GM19372 (cell line): ENCODE data around the gene TTYH3.

Source experiments
- ATAC-seq: cut with Tn5 transposase; IDR thresholded peaks from one replicate; pipeline ENCODE4 v1.9.1; 2021; ENCODE audit warnings: mild to moderate bottlenecking, low read depth, moderate library complexity; ENCODE audit not compliant: unreplicated experiment

Gene TTYH3

DNA sequence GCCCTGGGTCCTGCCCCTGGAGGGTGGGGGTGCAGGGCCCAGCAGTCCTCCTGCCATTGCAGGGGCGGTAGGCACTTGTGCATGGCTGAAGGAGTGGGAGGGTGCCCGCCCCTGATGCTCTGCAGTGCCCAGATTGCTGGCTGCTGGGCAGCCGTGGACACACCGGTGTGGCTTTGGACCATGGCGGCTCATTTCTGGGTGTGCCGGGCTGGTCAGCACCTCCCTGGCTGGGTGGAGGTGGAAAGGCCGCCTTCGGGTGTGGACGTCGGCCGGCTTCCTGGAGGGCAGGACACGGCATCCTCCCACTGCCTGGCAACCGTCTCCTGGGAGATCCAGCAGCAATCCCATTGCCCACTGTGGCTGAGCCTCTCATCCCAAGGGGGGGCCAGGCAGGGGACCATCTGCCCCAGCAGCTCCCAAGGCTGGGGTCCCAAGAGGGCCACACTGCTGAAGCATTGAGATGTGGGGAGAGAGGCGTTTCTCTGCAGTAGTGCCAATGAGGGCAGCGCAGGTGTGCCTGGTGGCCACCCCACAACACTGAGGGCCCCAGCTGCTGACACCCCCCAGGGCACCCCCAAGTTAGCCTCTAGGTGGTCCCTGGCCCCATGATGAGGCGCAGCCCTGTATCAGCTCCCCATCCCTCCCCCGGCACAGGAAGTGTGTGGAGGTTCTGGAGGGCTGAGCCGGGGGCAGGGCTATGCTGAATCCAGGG, 12.9 kb downstream of the TTYH3 start:
- no peak for ATAC-seq

DNA sequence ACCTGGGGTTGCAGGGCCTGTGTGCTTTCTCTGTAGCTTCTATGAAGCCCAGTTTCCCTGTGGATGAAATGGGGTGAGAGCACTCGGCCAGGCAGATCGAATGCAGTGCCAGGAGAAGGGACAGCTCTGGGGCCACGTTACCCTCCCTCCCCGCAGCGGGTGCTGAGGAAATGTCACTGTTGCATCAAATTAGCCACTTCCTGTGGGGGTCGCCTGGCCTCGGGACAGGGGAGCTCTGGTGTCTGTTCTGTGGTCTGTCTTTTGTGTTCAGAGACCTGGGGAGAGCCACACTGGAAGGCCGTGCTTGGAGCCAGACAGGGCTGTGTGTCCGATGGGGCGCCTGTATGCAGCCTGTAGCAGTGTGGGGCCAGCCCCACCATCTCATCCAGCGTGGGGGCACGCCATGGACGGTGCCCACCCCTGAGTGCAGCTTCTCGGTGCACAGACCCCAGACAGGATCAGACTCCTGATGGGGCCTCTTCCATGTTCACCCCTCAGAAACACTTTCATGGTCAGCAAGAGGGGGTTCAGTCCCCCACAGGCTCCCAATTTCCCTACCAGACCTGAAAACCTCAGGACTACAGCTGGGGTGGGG, 13.6 kb downstream of the TTYH3 start:
- no peak for ATAC-seq

DNA sequence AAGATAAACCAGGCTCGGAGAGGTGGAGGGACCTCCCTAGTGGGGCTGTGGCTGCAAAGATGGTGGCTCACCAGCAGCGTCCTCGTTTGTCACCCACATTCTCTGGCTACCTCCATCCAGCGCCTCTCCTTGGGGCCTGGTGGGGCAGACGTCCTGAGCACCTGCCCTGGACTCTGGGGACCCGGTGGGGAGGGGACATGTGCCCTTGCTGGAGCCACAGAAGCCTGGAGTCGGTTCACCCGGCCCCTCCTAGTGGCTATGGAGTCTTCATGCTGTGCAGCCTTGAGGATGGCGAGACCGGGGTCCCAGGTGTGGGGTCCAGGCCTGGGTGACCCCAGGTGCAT, 14.5 kb downstream of the TTYH3 start:
- ATAC-seq, result no peak

DNA sequence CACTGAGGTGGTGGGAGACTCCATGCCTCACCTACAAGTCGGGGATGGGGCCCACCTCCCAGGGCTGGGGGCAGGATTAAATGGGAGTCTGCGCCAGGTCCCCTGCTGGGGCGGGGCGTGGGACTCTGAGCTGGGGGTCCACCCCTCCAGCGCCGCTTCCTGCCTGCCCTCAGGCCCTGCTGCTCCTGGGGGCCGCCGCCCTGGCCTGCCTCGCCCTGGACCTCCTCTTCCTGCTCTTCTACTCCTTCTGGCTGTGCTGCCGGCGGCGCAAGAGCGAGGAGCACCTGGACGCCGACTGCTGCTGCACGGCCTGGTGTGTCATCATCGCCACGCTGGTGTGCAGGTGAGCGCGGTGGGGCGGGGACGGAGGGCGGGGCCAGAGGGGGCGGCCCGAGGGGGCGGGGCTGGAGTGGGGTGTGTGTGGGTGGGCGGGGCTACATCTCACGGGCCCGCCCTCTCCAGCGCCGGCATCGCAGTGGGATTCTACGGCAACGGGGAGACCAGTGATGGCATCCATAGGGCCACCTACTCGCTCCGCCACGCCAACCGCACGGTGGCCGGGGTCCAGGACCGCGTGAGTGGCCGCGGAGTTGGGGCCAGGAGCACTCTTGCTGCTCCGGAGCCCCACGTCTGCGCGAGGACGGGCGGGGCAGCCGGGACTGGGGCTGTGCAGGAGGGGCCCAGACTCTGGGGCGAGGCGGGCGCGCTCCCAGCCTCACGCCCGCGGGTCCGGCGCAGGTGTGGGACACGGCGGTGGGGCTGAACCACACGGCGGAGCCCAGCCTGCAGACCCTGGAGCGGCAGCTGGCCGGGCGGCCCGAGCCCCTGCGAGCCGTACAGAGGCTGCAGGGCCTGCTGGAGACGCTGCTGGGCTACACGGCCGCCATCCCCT, 15.1 kb downstream of the TTYH3 start:
- no peak for ATAC-seq

DNA sequence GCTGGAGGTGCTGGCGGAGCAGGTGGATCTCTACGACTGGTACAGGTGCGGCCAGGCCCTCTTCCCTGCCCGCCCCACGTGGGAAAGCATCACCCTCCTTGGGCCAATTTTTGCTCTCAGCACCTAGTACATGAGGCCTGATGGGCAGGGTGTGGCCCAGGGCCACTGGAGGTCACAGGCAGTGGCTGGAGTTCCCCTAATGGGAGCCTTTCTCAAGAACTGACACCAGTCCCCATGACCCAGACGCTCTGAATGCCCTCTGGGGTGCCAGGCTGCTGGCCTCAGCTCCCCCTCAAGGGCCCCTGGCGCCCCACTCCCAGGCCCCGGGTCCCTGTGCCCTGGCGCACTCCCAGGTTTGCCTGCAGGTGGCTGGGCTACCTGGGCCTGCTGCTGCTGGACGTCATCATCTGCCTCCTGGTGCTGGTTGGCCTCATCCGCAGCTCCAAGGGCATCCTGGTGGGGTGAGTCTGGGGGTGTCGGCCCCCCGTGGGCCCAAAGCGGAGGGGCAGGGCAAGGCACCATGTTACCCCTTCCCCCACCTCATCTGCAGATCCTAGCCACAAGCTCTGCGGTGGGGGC, 15.9 kb downstream of the TTYH3 start:
- no peak for ATAC-seq

DNA sequence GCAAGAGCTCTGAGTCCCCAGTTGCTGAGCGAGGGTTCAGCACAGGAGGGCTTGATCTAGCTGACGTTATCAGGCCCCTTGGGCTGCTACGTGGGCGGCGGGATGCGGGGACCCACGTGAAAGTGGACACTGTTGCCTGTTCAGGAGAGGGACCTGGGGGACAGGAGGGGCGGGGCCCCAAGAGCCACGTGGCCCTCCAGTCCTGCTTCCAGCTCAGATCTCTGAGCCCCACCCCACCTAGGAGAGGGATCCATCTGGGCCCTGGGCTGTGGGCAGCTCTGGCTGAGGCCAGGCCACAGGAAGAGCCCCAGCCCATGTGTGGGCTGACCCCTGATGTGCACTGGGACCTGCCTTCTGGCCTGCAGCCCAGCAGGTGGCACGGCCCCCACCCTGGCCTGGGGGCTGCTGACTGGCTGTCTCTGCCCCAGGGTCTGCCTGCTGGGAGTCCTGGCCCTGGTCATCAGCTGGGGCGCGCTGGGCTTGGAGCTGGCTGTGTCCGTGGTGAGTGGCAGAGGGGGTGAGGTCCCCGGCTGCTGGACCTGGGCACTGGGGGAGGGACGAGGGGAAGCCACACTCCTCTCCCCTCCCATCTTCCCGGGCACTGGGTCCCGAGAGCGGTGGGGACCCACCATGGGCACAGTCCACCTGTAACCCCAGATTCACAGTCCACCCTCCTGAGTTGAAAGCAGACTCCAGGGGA, 17.5 kb downstream of the TTYH3 start:
- ATAC-seq, result no peak

DNA sequence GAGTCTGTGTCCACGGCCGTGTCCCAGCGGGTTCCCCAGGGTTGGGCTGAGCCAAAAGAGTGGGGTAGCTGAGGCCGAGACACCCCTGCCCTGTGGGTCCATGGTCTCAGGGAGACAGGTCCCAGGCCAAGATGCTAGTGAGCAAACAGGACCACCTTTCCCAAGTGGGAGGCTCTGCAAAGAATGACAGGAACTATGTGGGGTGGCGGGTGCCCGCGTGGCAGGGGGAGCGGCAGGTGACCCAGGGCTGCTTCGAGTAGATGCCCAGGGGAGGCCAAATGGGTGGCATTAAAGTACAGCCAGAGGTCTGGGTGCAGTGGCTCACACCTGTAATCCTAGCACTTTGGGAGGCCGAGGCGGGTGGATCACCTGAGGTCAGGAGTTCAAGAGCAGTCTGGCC, 18.2 kb downstream of the TTYH3 start:
- ATAC-seq, result no peak

DNA sequence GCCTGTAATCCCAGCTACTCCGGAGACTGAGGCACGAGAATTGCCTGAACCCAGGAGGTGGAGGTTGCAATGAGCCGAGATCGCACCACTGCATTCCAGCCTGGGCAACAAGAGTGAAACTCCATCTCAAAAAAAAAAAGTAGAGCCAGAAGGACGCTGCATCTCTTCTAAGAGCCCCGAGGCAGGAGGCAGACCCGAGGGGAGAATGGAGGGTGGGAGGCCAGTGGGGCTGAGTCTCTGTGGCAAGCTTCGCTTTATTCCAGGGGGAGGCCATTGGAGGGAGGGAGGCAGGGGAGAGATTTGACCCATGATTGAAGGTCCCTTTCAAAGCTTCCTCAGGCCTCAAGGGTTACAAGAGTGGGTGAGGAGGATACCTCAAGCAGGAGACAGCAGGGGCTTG, 18.7 kb downstream of the TTYH3 start:
- ATAC-seq, result no peak

DNA sequence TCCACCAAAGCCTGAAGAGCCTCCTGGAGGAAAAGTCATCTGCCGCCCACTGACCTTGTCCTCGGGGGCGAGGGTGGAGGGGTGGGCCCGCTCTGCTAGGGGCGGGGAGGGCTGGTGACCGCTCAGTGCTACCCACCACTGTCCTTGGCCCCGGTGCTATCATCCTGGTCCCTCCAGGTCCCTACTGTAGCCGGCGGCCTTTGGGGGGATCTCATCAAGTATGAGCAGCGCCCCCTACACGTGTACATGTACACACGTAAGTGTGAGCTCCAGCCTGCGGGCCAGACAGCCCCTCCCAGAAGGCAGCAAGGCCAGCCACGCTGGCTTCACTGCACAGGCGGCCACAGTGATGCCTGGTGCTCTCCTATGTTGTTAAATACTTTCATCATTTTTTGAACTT, 19.6 kb downstream of the TTYH3 start:
- no peak for ATAC-seq

DNA sequence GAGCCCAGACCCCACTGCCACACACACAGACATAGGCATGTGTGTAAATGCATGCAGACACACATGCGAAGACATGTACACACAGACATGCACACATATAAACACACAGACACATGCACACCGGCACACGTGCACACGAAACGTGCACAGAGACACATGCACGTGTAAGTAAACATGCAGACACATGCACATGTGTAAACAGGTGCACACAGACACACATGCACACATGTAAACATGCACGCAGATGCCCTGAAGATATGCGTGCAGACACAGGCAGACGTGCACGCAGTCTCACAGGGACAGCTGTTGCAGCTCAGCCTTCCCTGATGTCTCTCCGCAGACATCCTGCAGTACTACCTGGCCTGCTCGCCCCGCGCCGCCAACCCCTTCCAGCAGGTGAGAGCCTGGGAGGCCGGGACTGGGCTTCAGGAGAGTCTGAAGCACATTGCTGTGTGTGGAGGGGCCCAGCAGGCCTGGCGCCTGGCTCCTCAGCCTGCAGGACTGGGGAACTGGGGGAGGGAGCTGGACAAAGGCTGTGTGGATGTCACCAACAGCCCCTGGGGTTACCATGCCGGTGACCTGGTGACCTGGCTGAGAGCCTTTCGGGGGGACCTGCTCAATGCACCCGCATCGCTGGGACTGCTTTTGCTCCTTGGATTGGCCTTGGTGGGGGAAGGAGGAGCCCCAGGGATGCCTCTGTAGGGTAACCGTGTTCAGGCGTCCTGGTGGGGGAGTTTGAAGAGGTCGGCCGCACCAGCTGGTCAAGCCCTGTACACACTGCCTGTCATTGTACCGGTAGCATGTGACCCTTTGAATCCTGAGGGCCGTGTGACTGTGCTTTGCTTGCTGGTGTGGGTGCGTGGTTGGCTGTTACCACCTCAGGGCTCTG, 20.3 kb downstream of the TTYH3 start:
- no peak for ATAC-seq

DNA sequence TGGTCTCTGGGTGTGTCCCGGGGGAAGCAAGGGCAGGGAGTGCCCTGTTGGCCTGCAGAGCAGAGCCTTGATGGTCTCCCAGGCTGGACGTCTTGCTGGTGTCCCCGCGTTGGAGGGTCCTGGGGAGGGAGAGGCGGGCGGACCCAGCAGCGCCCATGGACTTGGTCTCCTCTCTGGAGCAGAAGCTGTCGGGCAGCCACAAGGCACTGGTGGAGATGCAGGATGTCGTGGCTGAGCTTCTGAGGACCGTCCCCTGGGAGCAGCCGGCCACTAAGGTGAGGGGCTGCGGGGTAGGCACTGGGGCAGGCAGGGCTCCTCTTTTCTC, 20.9 kb downstream of the TTYH3 start:
- ATAC-seq, result no peak

DNA sequence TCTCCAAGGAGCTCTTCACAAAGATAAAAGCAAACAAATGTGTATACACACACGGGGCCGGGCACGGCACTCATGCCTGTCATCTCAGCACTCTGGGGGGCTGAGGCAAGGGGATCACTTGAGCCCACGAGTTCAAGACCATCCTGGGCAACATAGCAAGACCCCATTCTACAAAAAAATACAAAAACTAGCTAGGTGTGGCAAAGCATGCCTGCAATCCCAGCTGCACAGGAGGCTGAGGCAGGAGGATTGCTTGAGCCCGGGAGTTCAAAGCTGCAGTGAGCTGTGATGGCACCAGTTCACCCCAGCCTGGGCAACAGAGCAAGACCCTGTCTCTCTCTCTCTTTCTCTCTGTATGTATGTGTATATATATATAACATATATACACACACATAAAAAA, 22.3 kb downstream of the TTYH3 start:
- ATAC-seq, result no peak

DNA sequence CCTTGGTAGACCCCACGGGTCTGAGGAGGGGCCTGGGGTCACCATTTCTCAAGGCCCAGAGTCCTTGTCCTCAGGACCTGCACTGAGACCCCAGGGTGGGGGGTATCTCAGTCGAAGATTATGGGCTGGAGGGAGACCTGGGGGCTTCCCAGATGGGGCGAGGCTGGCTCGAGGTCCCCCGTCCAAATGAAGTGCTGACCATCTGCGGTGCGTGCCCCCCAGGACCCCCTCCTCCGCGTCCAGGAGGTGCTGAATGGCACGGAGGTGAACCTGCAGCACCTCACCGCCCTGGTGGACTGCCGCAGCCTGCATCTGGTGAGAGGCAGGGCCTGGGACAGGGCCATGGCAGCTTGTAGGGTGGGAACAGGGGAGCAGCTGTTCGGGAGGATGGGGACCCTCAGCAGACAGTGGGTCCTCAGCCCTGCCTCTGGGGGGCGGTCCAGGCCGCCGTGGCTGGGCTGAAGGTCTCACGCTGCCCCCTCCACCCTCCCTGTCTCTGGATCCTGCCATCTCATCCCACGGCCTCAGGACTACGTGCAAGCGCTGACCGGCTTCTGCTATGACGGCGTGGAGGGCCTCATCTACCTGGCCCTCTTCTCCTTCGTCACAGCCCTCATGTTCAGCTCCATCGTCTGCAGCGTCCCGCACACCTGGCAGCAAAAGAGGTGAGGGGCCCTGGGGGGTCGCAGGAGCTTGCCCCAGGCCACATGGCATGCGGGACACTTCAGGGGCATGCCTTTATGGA, 24.3 kb downstream of the TTYH3 start:
- no peak for ATAC-seq

DNA sequence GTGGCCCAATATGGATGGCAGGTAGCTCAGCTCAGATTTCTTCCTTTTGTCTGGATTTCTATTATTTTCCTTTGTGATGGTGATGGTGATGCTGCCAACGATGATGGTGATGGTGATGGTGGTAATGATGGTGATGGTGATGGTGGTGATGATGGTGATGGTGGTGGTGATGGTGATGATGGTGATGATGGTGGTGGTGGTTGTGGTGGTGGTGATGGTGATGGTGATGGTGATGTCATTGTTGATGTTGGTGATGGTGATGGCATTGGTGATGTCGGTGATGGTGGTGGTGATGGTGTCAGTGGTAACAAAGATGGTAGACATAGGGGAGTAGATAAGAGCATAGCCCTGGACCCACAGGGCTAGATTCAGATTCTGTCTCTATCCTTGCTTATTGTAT, 25.4 kb downstream of the TTYH3 start:
- ATAC-seq, result no peak

DNA sequence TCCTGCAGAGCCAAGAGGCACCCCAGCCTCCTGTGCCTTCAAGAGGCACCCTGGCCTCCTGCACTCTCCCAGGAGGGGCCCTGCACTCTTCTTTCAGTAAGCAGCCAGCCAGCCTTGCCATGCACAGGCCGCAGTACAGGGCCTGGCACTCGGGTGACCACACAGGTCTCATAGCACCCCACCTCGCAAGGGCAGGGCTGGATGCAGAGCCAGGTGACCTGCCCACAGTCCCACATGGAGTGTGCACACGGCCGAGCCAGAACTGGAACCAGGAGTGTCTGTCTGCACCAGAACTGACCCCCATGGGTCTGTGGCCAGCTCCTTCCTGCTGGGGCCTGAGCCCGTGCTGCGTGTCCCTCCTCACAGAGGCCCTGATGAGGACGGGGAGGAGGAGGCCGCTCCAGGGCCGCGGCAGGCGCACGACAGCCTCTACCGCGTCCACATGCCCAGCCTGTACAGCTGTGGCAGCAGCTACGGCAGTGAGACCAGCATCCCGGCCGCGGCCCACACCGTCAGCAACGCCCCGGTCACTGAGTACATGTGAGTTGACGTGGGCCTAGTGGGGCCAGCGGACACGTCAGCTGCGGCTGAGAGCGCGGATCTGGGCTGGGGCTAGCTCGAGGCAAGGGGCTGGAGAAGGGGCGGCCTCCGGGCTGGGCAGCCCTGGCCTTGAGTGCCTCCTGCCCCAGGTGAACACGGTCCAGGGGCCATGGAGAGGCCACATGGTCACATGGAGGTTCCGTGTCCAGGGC, 26.3 kb downstream of the TTYH3 start:
- no peak for ATAC-seq

DNA sequence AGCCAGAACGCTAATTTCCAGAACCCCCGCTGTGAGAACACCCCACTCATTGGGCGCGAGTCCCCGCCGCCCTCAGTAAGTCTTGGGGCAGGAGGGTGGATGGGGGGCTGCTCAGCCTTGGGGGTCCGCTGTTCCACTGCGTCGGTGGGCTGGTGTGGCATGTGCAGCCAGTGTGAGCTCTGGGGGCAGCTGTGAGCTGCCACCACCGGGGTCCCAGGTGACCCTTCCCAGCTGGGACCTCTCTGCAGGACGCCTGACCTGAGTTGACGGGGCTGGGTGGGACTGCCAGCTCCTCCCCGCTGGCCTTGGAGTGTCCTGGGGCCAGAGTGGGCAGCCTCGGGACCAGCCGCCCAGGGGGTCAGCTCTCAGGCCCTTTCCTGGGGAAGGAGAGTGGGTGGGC, 27.2 kb downstream of the TTYH3 start:
- no peak for ATAC-seq

DNA sequence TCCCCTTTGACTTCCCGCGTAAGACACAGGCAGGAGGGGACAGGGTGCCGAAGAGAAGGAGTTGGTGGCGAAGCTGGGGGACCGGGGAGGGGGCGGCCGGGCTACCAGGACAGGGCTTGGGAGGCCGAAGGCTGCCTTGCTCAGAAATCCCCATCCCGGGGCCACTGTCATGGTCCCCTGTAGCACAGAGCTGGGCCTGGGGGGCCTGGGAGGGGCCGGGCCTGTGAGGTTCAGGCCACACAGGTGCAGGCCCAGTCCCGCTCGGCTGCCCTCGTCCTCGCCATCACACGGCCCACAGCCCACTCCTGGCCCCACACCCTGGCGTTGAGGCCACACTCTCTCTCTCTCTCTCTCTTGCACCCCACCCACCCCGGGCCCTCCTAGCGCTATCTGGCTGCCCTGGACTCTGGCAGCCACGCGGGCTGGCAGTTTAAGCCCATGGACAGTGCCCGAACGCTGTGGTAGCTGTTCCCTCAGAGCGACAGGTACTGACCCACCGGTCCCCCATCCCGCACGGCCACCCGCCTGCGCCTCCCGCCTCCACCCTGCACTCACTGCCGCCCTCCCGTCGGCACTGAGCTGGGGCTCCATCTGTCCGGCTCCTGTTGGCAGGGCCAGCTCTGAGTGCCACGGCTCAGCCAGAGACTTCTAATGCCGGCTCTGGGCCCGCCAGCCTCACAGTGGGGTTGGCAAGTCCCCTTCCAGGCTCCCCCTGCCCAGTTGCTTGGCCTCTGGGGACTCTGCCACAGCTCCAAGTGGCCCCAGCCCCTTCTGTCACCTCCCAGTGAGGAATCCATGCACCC, 28.0 kb downstream of the TTYH3 start:
- ATAC-seq, result no peak
